K562 (cell line): Measurements from ENCODE around the gene PRELID3B. TPM values are rescaled to one million over a fixed set of nuclear protein-coding genes. Genes with fewer than 3 reads are reported as not detected.

Experiments used
- BACH1 ChIP-seq: fragments of 200-800 bp; sonication (Bioruptor generic); IDR thresholded peaks from 2 replicates; pipeline ENCODE4 v1.6.1; 2016; ENCODE audit warnings: missing genetic modification characterization, missing compliant biosample characterization
- BHLHE40 ChIP-seq: IDR thresholded peaks from 2 replicates; pipeline ENCODE4 v1.6.1; 2011; ENCODE audit warnings: low read length, improper control_type of control experiment
- BRF1 ChIP-seq: IDR thresholded peaks from 3 replicates; pipeline ENCODE4 v1.6.1; 2011; ENCODE audit warnings: borderline replicate concordance, mild to moderate bottlenecking; ENCODE audit not compliant: insufficient read length; ENCODE audit errors: extremely low read depth
- CCNT2 ChIP-seq: IDR thresholded peaks from 2 replicates; pipeline ENCODE4 v1.6.1; 2011; ENCODE audit warnings: borderline replicate concordance, low read depth, mild to moderate bottlenecking, moderate library complexity, mixed read lengths, low read length; ENCODE audit not compliant: insufficient read length; ENCODE audit errors: extremely low read depth
- CEBPZ ChIP-seq: fragments of 150-350 bp; IDR thresholded peaks from 2 replicates; pipeline ENCODE4 v1.6.1; 2014; ENCODE audit warnings: low read depth, mild to moderate bottlenecking, low read length, borderline replicate concordance
- CREM ChIP-seq: IDR thresholded peaks from 2 replicates; pipeline ENCODE4 v1.6.1; 2014; ENCODE audit warnings: antibody characterized with exemption, low read depth
- CTBP1 ChIP-seq: fragments of 450-650 bp; IDR thresholded peaks from 2 replicates; pipeline ENCODE4 v1.6.1; 2016; ENCODE audit warnings: borderline replicate concordance
- ERF ChIP-seq: fragments of 450-650 bp; formaldehyde crosslinking; IDR thresholded peaks from 2 replicates; pipeline ENCODE4 v1.4.0; 2020; ENCODE audit warnings: mild to moderate bottlenecking, mixed read lengths
- ETV1 ChIP-seq: fragments of 450-650 bp; conservative IDR thresholded peaks from 2 replicates; pipeline ENCODE4 v1.6.1; 2016; ENCODE audit warnings: missing genetic modification characterization, control low read depth, low read depth, missing compliant biosample characterization
- FIP1L1 ChIP-seq: fragments of 200-400 bp; formaldehyde crosslinking; IDR thresholded peaks from 2 replicates; pipeline ENCODE4 v1.6.1; 2018; ENCODE audit warnings: mild to moderate bottlenecking, low read depth, low read length; ENCODE audit not compliant: poor library complexity, severe bottlenecking
- FOXP1 ChIP-seq: sonication (generic); formaldehyde crosslinking; IDR thresholded peaks from 2 replicates; pipeline ENCODE4 v1.8.0; 2022; ENCODE audit warnings: mild to moderate bottlenecking, missing genetic modification reagents
- KLF1 ChIP-seq: fragments of 450-650 bp; IDR thresholded peaks from 2 replicates; pipeline ENCODE4 v1.6.1; 2016; ENCODE audit warnings: missing genetic modification characterization, missing compliant biosample characterization
- MCM3 ChIP-seq: fragments of 450-650 bp; IDR thresholded peaks from 2 replicates; pipeline ENCODE4 v1.6.1; 2016
- MEIS2 ChIP-seq: fragments of 450-650 bp; IDR thresholded peaks from 2 replicates; pipeline ENCODE4 v1.6.1; 2014; ENCODE audit warnings: mild to moderate bottlenecking; ENCODE audit not compliant: partially characterized antibody
- NR3C1 ChIP-seq: sonication (generic); formaldehyde crosslinking; IDR thresholded peaks from 2 replicates; pipeline ENCODE4 v1.8.1; 2022; ENCODE audit warnings: missing genetic modification reagents
- RBFOX2 ChIP-seq: fragments of 200-400 bp; formaldehyde crosslinking; IDR thresholded peaks from 2 replicates; pipeline ENCODE4 v1.6.1; 2017; ENCODE audit warnings: low read depth, mild to moderate bottlenecking, low read length, moderate library complexity
- STAT5B ChIP-seq: fragments of 250-450 bp; sonication (Bioruptor Pico); IDR thresholded peaks from 2 replicates; pipeline ENCODE4 v1.8.0; 2021; ENCODE audit warnings: mild to moderate bottlenecking, inconsistent platforms
- TBP ChIP-seq: optimal IDR thresholded peaks from 2 replicates; pipeline ENCODE3; 2011; ENCODE audit warnings: low read depth, low read length, improper control_type of control experiment
- ZBTB17 ChIP-seq: fragments of 450-650 bp; formaldehyde crosslinking; IDR thresholded peaks from 2 replicates; pipeline ENCODE4 v1.4.0; 2020; ENCODE audit warnings: mild to moderate bottlenecking
- ZNF12 ChIP-seq: sonication (generic); formaldehyde crosslinking; IDR thresholded peaks from 2 replicates; pipeline ENCODE4 v1.4.0; 2020; ENCODE audit warnings: mild to moderate bottlenecking, missing genetic modification reagents
- ZNF695 ChIP-seq: fragments of 450-650 bp; formaldehyde crosslinking; IDR thresholded peaks from 2 replicates; pipeline ENCODE4 v1.4.0; 2020; ENCODE audit warnings: mild to moderate bottlenecking, moderate library complexity
- polyA plus RNA-seq, 8 experiments: library from polyadenylated mRNA; depleted of rRNA in 4 of 8; stranded (reverse) in 5 of 8; unstranded in 3 of 8; fragments of >200 nt; fragmentation: Nextera tagmentation in 2 of 8; fragmentation: Illumina TruSeq in 1 of 8; extraction: Ambion mirVana in 2 of 8; extraction: Trizol in 1 of 8; gene quantifications; 2 replicates each; pipeline versions ENCODE4 v1.2.1 to v1.2.3, GENCODE V29; 2011 to 2014; ENCODE audit warnings: inconsistent platforms in 1 of 8, missing spikeins in 1 of 8
- total RNA-seq, 7 experiments: library from RNA; depleted of rRNA in 6 of 7; stranded (reverse); fragments of >200 nt in 6 of 7; fragmentation: Illumina TruSeq in 2 of 7; extraction: Trizol in 2 of 7; gene quantifications; 2 replicates each; pipeline versions ENCODE4 v1.2.1 to v1.2.3, GENCODE V29; 2011 to 2021; ENCODE audit warnings: low replicate concordance in 1 of 7
- TF ChIP-seq, protein P1 (sequence below): sonication (generic); formaldehyde crosslinking; IDR thresholded peaks from 2 replicates; pipeline ENCODE4 v1.8.0; 2022; ENCODE audit warnings: missing genetic modification reagents, mild to moderate bottlenecking, moderate library complexity, borderline replicate concordance
- TF ChIP-seq, protein P2 (sequence below): IDR thresholded peaks from 2 replicates; pipeline ENCODE4 v1.6.1; 2016; ENCODE audit warnings: missing genetic modification characterization, missing compliant biosample characterization

The PRELID3B gene
- total and polyA plus RNA-seq, 9 of the 15 experiments (the other 6 are each of a cell fraction or from before 2014, with no cell fraction given), result 77.0 to 186 (median 101) TPM

GRCh38 chr20:59042796-59043631, 428 bp upstream of the PRELID3B start (continued):
- TF ChIP-seq ZBTB17 (CRISPR knock-in tag) (0 out of 2 replicates have a peak, but pooled peaks have one; percentile 25), RBFOX2 (peak; percentile 73), CEBPZ (no peak), ERF (CRISPR knock-in tag) (0 out of 2 replicates have a peak, but pooled peaks have one; percentile 19), MCM3 (no peak), BRF1 (no peak), MEIS2 (peak; percentile 97), NR3C1 (CRISPR knock-in tag) (no peak), ETV1 (tag) (no peak), CREM (peak; percentile 78; the same call in 1 of the 2 replicates), FOXP1 (CRISPR knock-in tag) (no peak), CTBP1 (peak; percentile 79), TBP (peak; percentile 55), ZNF695 (no peak), STAT5B (CRISPR knock-in tag) (no peak), FIP1L1 (peak; percentile 86), ZNF12 (CRISPR knock-in tag) (no peak), KLF1 (tag) (no peak), BACH1 (no peak), BHLHE40 (no peak; the same call in 1 of the 2 replicates), CCNT2 (peak; percentile 63)
- TF ChIP-seq, protein P1, sequence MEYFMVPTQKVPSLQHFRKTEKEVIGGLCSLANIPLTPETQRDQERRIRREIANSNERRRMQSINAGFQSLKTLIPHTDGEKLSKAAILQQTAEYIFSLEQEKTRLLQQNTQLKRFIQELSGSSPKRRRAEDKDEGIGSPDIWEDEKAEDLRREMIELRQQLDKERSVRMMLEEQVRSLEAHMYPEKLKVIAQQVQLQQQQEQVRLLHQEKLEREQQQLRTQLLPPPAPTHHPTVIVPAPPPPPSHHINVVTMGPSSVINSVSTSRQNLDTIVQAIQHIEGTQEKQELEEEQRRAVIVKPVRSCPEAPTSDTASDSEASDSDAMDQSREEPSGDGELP (CRISPR knock-in tag), result peak; percentile 32; the same call in 1 of the 2 replicates
- TF ChIP-seq, protein P2, sequence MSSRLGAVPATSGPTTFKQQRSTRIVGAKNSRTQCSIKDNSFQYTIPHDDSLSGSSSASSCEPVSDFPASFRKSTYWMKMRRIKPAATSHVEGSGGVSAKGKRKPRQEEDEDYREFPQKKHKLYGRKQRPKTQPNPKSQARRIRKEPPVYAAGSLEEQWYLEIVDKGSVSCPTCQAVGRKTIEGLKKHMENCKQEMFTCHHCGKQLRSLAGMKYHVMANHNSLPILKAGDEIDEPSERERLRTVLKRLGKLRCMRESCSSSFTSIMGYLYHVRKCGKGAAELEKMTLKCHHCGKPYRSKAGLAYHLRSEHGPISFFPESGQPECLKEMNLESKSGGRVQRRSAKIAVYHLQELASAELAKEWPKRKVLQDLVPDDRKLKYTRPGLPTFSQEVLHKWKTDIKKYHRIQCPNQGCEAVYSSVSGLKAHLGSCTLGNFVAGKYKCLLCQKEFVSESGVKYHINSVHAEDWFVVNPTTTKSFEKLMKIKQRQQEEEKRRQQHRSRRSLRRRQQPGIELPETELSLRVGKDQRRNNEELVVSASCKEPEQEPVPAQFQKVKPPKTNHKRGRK (tag), result no peak
